Activated B cell treated with CpG ODN at 0.5 μM for 24 hours (primary cell): ENCODE measurements around the gene DOCK1. TPM values are rescaled to one million over a fixed set of nuclear protein-coding genes. Genes with fewer than 3 reads are reported as not detected.

Source experiments
- ATAC-seq: fragments of 200-7000 bp; cut with Tn5 transposase; one replicate; pipeline ENCODE4 v1.10.0; 2021; ENCODE audit warnings: low read depth, mild to moderate bottlenecking, moderate library complexity
- CTCF ChIA-PET: fragments of 350-600 bp; sonication (Branson Sonifier 250); formaldehyde crosslinking; loops from one replicate; lab custom pipeline; 2021; ENCODE audit warnings: antibody characterized with exemption; lab: Charles Lee
- POLR2A ChIA-PET: fragments of 350-600 bp; sonication (Branson Sonifier 250); formaldehyde crosslinking; loops from one replicate; lab custom pipeline; 2021; ENCODE audit warnings: antibody characterized with exemption; lab: Charles Lee
- DNase-seq: peaks from one replicate; pipeline ENCODE4 v3.0.0; 2022
- H3K27ac Mint-ChIP-seq: one replicate; pipeline ENCODE4 v1.8.0; 2020; ENCODE audit warnings: mixed read lengths
- H3K27me3 Mint-ChIP-seq: one replicate; pipeline ENCODE4 v1.8.0; 2021; ENCODE audit warnings: mixed read lengths
- H3K36me3 Mint-ChIP-seq: one replicate; pipeline ENCODE4 v1.8.0; 2021; ENCODE audit warnings: low read depth, mixed read lengths
- H3K4me1 Mint-ChIP-seq: one replicate; pipeline ENCODE4 v1.8.0; 2021; ENCODE audit warnings: mixed read lengths
- H3K4me3 Mint-ChIP-seq: one replicate; pipeline ENCODE4 v1.8.0; 2020; ENCODE audit warnings: mild to moderate bottlenecking, mixed read lengths
- H3K9me3 Mint-ChIP-seq: one replicate; pipeline ENCODE4 v1.8.0; 2020; ENCODE audit warnings: mixed read lengths
- intact Hi-C: fragments of 100-400 bp; cut with micrococcal nuclease; formaldehyde crosslinking; loops from one replicate; pipeline ENCODE4 v1.15.1; 2024
- total RNA-seq: library from RNA; stranded (reverse); gene quantifications from 2 replicates; pipeline ENCODE4 v1.2.3, GENCODE V29; 2022
- TF ChIP-seq, protein P1 (sequence below): fragments of 200-600 bp; IDR thresholded peaks from one replicate; pipeline ENCODE4 v1.8.0; 2022; ENCODE audit warnings: antibody characterized with exemption, mild to moderate bottlenecking

The DOCK1 gene
- total RNA-seq, 1 donor from 2014 or later = not detected

DNA sequence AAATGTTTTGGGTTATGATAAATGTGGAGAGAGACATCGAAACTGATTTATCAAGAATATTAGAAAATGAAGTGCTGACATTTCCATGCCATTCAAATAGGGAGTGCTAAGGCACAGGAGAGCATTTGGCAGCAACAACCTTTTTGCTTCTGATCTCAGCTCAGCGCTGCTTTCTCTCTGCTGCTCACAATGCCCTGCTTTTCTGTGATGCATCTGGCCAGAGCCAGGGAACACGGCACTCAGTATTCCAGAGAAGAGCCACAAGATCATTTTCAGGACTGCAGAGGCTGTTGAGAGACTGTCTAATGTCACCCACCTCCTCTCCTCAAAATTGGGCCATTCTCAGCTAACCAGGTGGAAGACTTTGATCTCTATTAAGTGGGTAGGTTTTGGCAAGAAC is 263.0 kb downstream of the DOCK1 start:
- Mint-ChIP-seq H3K4me1 (no peaks in the 10 kb centered on the region), H3K27ac (no peak overlapping the region), H3K36me3 (no peaks in the 10 kb centered on the region), H3K4me3 (no peak overlapping the region), H3K27me3 (no peaks in the 10 kb centered on the region), H3K9me3 (no peaks in the 10 kb centered on the region)
- ChIA-PET CTCF (no interaction called here), POLR2A (no interaction called here)
- DNase-seq (no peak), ATAC-seq (no peak)
- TF ChIP-seq, protein P1, sequence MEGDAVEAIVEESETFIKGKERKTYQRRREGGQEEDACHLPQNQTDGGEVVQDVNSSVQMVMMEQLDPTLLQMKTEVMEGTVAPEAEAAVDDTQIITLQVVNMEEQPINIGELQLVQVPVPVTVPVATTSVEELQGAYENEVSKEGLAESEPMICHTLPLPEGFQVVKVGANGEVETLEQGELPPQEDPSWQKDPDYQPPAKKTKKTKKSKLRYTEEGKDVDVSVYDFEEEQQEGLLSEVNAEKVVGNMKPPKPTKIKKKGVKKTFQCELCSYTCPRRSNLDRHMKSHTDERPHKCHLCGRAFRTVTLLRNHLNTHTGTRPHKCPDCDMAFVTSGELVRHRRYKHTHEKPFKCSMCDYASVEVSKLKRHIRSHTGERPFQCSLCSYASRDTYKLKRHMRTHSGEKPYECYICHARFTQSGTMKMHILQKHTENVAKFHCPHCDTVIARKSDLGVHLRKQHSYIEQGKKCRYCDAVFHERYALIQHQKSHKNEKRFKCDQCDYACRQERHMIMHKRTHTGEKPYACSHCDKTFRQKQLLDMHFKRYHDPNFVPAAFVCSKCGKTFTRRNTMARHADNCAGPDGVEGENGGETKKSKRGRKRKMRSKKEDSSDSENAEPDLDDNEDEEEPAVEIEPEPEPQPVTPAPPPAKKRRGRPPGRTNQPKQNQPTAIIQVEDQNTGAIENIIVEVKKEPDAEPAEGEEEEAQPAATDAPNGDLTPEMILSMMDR = no peak
- intact Hi-C loops = no loop called here

- no peak overlapping the region for H3K27ac Mint-ChIP-seq
- CTCF ChIA-PET = no interaction called here
- no peak overlapping the region for H3K4me3 Mint-ChIP-seq
- DNase-seq (no peak), ATAC-seq (no peak)
- no peaks in the 10 kb centered on the region for H3K36me3 Mint-ChIP-seq
- no peaks in the 10 kb centered on the region for H3K27me3 Mint-ChIP-seq
- H3K4me1 Mint-ChIP-seq = no peaks in the 10 kb centered on the region
- intact Hi-C loops = no loop called here
- POLR2A ChIA-PET = no interaction called here
- H3K9me3 Mint-ChIP-seq = no peaks in the 10 kb centered on the region
- TF ChIP-seq, protein P1 = no peak
Observed at GRCh38 chr10:127174866-127175265, 269.6 kb downstream of the DOCK1 start.

DNA sequence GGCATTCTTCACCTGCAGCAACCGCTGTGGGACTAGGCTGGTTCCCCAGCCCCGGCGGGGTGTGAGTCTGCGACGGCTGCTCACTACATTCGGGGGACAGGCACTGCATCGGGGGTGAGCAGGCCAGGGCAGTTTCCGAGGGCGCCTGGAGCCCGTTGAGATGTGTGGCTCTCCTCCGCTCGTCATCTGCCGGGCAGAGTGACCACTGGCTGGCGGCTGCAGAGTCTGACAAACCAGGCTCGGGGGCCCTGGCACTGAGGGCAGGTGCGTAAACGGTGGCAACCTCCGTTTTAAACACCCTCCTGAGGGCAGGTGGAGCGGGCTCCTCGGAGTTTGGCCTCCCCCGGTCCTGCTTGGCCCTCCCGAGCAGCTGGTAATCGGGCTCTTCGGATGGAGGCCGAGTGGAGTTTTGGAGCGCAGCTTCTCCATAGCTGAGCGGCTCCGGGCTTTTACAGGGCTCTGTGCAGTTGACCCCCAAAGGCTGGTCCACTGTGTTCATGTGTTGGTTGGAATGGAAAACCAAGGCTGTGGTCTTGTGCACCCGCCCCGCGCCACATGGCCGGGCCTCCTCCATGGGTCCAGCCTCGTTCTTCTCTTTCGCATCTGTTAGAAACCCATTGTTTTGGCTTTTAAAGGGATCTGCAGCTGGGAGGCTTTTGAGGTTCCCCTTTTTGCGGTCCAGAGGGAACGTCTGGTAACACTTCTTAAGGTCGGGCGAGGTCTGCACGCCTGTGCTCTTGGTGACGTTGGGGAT is 270.3 kb downstream of the DOCK1 start:
- Mint-ChIP-seq H3K4me3 (no peak overlapping the region), H3K4me1 (no peaks in the 10 kb centered on the region), H3K36me3 (no peaks in the 10 kb centered on the region), H3K9me3 (no peaks in the 10 kb centered on the region), H3K27me3 (no peaks in the 10 kb centered on the region), H3K27ac (no peak overlapping the region)
- TF ChIP-seq, protein P1 = no peak
- intact Hi-C loops = no loop called here
- ATAC-seq (no peak), DNase-seq (no peak)
- POLR2A ChIA-PET = no interaction called here
- CTCF ChIA-PET = no interaction called here

DNA sequence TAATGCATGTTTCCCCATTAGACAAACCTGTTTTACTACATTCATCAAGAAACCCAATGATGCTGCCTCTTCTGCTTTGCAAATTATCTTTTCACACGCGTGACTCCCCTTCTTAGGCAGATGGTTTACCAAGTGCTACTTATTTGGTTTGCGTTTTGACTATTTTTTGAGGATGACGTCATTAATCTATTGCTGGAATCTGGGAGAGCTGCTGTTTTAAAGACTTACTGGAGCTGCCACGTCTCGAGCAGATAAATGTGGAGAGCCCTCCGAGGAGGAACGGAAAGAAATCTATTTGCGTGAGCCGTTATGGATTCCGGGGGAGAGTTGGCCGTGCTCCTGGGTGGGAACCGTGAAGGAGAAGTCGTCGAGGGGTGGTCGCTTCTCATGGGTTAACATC is 271.4 kb downstream of the DOCK1 start:
- TF ChIP-seq, protein P1 = no peak
- Mint-ChIP-seq H3K27me3 (no peaks in the 10 kb centered on the region), H3K27ac (no peak overlapping the region), H3K36me3 (no peaks in the 10 kb centered on the region), H3K4me1 (no peaks in the 10 kb centered on the region), H3K4me3 (no peak overlapping the region), H3K9me3 (no peaks in the 10 kb centered on the region)
- POLR2A ChIA-PET = no interaction called here
- no peak for DNase-seq
- no peak for ATAC-seq
- CTCF ChIA-PET = no interaction called here
- intact Hi-C loops = no loop called here

DNA sequence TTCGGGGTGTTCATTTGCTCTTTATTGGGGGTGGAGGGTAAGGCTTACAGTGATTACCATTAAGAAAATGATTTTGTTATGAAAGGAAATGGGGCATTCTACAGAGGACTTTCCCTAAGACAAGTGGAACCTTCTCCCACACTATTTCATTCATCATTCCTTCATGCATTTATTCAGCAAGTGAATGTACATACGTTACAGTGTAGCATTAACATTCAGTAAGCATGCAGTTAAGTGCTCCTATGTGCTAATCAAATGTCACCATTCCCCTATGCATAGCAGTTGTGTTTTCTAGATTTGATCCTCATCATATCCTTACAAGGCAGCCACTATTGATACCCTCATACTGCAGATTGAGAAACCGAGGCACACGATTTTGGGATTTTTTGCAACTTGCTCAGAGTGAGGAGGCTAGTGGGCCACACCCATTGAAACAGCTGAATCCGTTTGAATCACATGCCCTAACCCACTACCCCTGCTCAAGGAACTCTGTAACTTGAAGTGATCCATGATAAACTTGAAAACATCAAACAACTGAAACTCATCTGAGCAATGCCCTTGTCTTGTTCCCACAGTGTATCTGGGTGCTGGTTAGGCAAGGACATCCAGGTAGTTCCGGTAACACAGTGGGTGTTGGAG is 274.5 kb downstream of the DOCK1 start:
- no peaks in the 10 kb centered on the region for H3K9me3 Mint-ChIP-seq
- H3K27me3 Mint-ChIP-seq = no peaks in the 10 kb centered on the region
- ATAC-seq (no peak), DNase-seq (no peak)
- ChIA-PET POLR2A (no interaction called here), CTCF (no interaction called here)
- intact Hi-C loops = no loop called here
- H3K27ac Mint-ChIP-seq = no peak overlapping the region
- no peaks in the 10 kb centered on the region for H3K4me1 Mint-ChIP-seq
- H3K4me3 Mint-ChIP-seq = no peak overlapping the region
- H3K36me3 Mint-ChIP-seq = no peaks in the 10 kb centered on the region
- TF ChIP-seq, protein P1 = no peak
